Measurements from ENCODE around the gene PDIA2.
"Not testable (repeated sequence)": the region's sequence is repeated elsewhere in the genome, so short reads cannot be mapped to it uniquely, and the experiment has no call there.

The PDIA2 gene

DNA sequence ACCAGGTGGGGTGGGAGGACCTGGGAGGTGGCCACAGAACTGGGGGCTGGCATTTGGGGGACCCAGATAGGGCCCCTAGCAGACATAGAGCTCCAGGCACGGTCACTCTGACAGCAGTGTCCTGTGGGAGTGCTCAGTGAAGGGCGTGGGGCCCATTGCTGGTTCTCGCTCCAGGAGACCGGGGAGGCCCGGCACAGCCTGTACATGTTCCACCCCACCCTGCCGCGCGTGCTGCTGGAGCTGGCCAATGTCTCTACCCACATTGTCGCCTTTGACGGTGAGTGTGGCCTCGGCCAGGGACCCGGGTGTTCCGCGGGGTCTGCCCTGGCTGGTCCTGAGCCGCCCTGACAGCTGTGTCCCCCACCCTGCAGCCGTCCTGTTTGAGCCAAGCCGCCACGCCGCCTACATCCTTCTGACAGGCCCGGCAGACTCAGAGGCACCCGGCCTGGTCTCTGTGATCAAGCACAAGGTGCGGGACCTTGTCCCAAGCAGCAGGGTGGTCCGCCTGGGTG lies 18.5 kb upstream of the PDIA2 start:
- no peak for FAIRE-seq

GRCh38 chr16:265002-265529 lies 17.9 kb upstream of the PDIA2 start:
- no peak for FAIRE-seq

DNA sequence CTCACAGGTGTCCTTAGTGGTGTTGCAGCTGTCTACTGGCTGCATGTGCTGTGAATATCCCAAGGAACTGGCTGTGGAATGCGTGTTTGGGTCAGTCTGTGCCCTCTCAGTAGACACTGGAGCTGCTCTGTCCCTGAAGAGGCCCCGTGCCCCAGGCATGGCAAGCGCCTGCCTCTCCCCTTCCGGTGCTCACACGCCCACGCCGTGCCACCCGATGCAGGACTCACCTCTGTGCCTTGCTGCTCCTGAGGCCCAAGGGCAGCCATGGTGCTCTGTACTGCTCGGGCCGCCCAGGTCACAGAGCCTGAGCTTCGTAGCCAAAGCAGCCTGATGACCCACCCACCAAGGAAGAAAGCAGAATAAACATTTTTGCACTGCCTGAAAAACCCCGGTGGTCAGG lies 17.3 kb upstream of the PDIA2 start:
- FAIRE-seq, result no peak

- FAIRE-seq, result no peak
Measured at GRCh38 chr16:266258-267164, 16.5 kb upstream of the PDIA2 start.

DNA sequence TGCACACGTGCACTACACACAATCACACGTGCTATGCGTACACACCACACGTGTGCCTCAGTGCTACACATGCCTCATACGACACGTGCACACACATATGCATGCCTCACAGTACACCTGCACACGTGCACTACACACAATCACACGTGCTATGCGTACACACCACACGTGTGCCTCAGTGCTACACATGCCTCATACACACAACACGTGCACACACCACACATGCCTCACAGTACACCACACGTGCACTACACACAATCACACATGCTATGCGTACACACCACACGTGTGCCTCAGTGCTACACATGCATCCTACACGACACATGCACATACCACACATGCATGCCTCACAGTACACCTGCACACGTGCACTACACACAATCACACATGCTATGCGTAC lies 15.4 kb upstream of the PDIA2 start:
- FAIRE-seq, result not testable (repeated sequence)

DNA sequence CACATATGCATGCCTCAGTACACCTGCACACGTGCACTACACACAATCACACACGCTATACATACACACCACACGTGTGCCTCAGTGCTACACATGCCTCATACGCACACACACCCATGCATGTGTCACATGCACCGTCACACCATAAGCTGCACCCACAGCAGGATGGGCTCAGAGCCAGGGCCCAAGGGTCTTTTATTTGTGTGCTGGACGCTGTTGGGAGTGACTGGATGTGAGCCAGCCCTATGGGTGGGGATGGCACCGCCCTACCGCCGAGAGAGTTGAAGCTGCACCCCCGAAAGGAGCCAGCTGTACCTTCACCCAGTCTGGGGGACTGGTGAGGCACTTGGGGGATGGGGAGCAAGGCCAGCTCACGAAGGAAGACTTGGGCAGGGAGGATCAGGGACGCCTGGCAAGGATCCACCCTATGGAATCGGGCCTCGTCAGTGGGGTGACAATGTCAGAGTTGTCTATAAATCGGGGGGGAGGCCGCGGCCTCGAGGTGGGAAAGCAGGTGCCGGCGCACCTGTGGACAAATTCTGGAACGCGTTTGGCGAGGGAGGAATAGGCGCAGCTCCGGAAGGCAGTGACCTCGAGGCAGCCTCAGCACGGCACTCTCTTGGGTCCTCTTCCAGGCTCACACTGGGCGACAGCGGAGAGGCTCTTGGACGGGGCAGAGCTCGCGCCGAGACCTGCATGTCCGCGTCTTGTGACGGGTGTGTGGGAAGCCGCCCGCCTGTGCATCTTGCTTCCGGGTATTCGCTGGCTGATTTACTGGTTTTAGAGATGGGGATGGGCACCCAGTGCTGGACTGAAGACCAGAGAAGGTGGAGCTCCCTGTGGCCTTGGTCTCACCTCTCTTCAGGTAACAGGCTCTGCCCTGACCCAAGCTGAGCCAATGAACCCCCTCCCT lies 14.6 kb upstream of the PDIA2 start:
- FAIRE-seq, result no peak

DNA sequence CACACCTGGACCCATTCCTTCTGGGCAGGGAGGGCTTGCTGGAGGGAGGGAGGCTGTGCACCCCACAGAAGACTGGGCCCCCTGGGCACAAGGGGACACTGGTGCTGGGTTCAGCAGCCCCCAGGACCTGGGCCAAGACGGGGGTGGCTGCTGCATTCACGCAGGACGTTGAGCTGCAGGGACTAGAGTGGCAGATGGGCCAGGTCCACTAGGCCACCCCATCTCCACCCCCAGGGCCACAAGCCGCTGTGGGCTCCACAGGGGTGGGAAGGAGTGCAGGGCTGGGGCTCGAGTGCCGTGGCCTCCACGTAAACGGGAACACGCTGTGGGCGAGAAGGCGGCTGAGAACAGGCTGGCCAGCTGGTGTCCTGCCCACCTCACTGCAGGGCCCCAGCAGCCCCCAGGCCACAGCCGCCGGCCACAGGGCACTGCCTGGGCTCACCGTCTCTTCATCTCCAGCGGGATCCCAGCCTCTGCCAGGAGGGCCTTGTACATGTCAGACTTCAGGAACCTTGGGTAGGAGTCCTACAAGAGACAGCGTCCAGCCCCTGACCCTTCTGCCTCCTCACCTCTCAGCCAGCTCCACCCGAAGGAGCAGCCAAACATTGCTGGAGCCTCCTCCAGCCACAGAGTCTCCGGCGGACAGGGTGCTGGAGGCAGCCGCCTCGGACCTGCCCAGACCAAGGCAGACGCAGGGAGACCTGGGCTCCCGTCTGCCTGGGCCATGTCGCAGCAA lies 13.7 kb upstream of the PDIA2 start:
- FAIRE-seq, result no peak

DNA sequence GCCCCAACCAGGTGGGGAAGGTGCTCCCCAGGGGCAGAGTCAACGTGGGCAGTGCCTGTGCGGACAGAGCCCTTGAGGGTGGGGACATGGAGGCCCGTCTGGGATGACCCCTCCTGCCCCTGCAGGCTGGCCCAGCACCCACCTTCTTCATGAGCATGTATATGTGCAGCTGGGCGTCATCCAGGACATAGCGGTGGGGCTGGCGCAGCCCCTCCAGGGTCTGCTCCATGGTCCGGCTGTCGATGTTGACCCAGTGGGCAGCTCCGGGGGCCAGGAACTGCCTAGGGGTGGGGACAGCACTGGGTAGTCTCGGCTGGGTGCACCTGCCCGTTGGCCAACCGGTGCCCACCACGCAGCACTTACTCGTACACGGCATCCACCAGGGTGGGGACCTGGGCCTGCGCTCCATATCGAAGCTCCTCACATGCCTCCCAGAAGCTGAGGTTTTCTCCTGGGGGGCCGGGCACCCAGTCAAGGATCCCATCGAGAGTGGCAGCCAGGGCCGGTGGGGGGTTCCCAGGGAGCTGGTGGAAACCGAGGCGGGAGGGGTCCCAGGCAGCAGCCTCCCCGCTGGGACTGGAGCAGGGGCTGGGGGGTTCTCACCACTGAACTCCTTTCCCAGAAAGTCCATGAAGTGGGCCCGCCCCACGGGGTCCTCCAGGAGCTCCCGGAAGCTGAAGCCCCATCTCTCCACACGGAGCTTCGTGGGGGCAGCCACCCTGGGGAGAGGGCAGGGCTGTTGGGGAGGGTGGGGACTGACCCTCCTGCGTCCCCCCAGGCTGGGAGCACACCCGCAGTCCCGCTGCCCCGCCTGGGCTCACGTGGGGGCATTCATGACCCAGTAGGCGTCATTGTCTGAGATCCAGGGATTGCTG lies 12.3 kb upstream of the PDIA2 start:
- no peak for FAIRE-seq

GRCh38 chr16:272633-273546 lies 10.1 kb upstream of the PDIA2 start:
- no peak for FAIRE-seq

DNA sequence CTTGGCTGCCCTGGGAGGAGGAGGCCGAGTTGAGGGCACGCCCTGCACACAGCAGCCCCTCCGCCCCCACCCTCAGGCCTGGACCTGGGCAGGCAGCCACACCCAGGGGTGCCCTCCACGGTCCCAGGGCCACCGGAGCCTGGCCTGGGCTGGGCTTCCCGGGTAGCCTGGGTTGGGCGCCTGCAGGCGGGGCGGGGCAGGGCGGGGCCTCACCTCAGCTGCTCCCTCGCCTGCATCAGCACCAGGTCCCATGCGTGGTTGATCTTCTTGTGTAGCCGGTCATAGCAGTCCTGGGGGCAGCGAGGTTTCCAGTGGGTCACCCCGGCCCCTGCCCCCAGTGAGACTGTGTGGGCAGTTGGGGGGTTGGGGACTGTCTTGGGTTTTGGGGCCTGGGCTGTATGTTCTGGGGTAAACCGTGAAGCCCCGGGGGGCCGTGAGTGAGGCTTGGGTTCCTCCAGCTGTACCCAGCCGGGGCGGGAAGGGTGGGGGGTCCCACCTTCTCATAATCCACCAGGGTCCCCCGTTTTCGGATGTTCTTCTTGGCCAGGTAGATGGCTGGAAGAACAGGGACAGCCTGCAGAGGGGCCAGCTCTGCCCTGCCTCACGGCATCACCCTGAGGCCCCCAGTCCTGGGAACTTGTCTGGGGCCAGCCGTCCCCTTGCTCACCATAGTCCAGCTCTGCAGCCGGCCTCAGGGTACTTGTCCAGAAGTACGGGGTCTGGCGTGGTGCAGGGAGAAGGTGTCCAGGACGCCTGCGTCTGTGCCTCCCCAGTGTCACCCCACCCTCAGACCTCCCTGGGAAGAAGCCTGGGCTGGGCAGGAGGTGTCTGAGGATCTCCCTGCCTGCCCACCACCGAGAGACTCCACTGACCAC lies 9.2 kb upstream of the PDIA2 start:
- no peak for FAIRE-seq

GRCh38 chr16:275041-275641 lies 7.8 kb upstream of the PDIA2 start:
- FAIRE-seq, result no peak

- no peak for FAIRE-seq
Measured at GRCh38 chr16:275786-276232, 7.2 kb upstream of the PDIA2 start, which contains the start of gene RGS11. TSS of gene RGS11 (minus strand) at chr16:275944. CDS start at chr16:275911, 33 bp downstream.

DNA sequence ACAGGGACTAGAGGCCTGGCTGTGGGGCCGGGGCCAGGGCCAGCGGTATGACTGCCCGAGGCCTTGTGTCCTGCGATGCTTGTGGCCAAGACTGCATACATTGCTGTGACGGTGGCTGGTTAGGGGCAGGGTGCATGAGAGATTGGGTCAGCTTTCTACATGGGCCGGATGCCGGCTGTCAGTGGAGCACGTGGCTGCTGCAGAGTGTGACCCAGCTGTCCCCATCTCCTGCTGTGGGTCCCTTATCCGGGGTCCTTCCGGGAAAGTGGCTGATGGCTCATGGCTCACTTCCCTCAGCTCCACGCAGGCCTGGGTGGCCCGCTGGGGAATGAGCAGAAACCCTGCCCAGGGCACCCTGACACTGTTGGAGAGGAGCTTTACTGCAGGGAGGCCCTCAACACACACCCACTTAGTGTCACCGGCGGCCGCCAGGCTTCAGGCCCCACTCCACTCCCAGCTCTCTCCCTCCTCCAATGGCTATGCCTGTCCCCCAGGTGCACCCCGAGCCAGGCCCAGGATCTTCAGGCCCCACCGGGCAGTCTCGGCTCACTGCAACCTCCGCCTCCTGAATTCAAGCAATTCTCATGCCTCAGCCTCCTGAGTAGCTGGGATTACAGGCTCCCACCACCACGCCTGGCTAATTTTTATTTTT lies 6.4 kb upstream of the PDIA2 start:
- FAIRE-seq, result no peak

DNA sequence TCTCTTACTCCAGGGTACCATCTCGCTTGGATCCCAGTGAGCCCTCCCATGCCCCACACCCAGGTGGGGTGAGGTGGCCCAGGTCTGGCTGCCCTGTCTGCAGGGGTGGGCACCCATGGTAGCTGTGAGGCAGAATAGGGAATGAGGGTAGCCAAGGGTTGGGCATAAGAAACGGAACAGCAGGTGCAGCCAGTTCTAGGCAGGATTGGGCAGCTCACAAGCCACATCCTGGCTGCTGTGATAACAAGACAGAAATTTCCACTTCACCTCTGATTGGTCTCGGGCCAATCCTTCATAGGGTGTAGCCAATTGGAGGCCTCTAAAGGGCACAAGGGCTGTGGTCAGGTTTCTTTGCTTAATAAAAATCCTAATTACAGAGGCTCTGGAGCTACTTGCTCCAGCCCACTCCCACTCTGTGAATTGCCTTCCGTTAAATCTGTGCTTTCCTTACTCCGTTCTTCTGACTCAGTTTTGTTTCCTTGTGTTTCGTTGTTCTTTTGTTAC lies 4.0 kb upstream of the PDIA2 start:
- peak; percentile 74 for FAIRE-seq

DNA sequence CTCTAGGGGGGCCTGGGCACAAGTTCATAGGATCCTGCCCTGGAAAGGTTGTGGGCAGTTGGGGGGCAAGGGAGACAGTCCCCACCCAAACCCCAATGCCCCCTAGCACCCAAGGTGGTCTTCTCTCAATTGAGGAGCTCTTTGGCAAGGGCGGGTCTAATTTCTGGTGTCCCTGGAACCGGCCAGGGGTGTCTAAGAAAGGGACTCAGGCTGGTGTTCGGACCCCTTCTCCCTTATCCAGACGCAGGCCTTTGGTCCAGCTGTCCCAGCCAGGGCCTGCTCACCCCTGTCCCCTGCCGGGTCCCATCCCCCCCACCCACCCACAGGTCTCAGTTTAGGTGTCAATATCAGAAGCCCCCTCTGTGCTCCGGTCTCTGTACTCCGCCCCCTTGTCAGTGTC lies 3.4 kb upstream of the PDIA2 start:
- no peak for FAIRE-seq

GRCh38 chr16:280005-280460 lies 2.9 kb upstream of the PDIA2 start:
- FAIRE-seq, result no peak

DNA sequence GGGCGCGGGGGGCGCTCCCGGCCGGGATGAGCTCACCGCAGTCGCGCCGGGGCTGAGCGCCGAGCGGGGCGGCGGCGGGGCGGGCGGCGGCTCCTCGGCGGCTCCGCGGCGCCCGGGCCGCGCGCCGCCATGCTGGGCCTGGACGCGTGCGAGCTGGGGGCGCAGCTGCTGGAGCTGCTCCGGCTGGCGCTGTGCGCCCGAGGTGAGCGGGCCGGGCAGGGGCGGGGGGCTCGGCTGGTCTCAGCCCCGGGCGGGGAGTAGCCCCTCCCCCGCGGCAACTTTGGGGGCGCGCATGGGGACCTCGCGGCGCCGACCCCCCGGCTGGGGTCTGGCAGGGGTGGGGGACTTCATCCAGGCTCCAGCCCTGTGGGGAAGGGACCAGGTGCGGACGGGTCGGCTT lies 2.4 kb upstream of the PDIA2 start, which contains the start of gene ARHGDIG:
TSS of gene ARHGDIG (plus strand) at position 40 of the 400 bp plus-strand sequence. CDS start at position 130, 90 bp downstream.
- FAIRE-seq, result no peak

All from G401.6 (cell line).